IPS-15b (cell line): Measurements from ENCODE around the gene UGGT2.
"Not testable (repeated sequence)": the region's sequence is repeated elsewhere in the genome, so short reads cannot be mapped to it uniquely, and the experiment has no call there.

Experiments
- H3K27me3 ChIP-seq: one replicate; pipeline ENCODE4 v1.6.1; 2013; ENCODE audit warnings: low read length; ENCODE audit not compliant: control insufficient read depth, insufficient read depth
- H3K36me3 ChIP-seq: one replicate; pipeline ENCODE4 v1.6.1; 2013; ENCODE audit warnings: low read length; ENCODE audit not compliant: control insufficient read depth, insufficient read depth
- H3K4me1 ChIP-seq: one replicate; pipeline ENCODE4 v1.6.1; 2013; ENCODE audit warnings: mild to moderate bottlenecking, low read length; ENCODE audit not compliant: control insufficient read depth, insufficient read depth
- H3K4me3 ChIP-seq: one replicate; pipeline ENCODE4 v1.5.1; 2013; ENCODE audit warnings: low read depth, low read length
- H3K9ac ChIP-seq: one replicate; pipeline ENCODE4 v1.6.1; 2013; ENCODE audit warnings: low read depth, mild to moderate bottlenecking, low read length
- H3K9me3 ChIP-seq: one replicate; pipeline ENCODE4 v1.6.1; 2013; ENCODE audit warnings: mild to moderate bottlenecking, low read length; ENCODE audit not compliant: control insufficient read depth, insufficient read depth

Gene UGGT2

GRCh38 chr13:95955255-95955654 is 97.9 kb downstream of the UGGT2 start:
- H3K9me3 ChIP-seq, result no peaks in the 10 kb centered on the region
- H3K4me3 ChIP-seq, result no peak overlapping the region
- no peaks in the 10 kb centered on the region for H3K27me3 ChIP-seq
- no peak overlapping the region for H3K9ac ChIP-seq
- no peaks in the 10 kb centered on the region for H3K36me3 ChIP-seq
- peaks cover 8% of the 10 kb centered on the region for H3K4me1 ChIP-seq

- H3K4me1 ChIP-seq, result peaks cover 8% of the 10 kb centered on the region
- no peak overlapping the region for H3K9ac ChIP-seq
- no peak overlapping the region for H3K4me3 ChIP-seq
- no peaks in the 10 kb centered on the region for H3K9me3 ChIP-seq
- H3K36me3 ChIP-seq, result no peaks in the 10 kb centered on the region
- H3K27me3 ChIP-seq, result no peaks in the 10 kb centered on the region
These were observed 98.9 kb downstream of the UGGT2 start for GRCh38 chr13:95954266-95954665.

GRCh38 chr13:95950103-95950502 is 103.1 kb downstream of the UGGT2 start:
- H3K9ac ChIP-seq, result no peak overlapping the region
- H3K4me1 ChIP-seq, result peaks cover 6% of the 10 kb centered on the region
- no peak overlapping the region for H3K4me3 ChIP-seq
- no peaks in the 10 kb centered on the region for H3K36me3 ChIP-seq
- no peaks in the 10 kb centered on the region for H3K27me3 ChIP-seq
- H3K9me3 ChIP-seq, result no peaks in the 10 kb centered on the region

GRCh38 chr13:95948656-95949055 is 104.5 kb downstream of the UGGT2 start:
- Histone ChIP-seq H3K27me3 (no peaks in the 10 kb centered on the region), H3K9ac (no peak overlapping the region), H3K9me3 (no peaks in the 10 kb centered on the region)

GRCh38 chr13:95937714-95938320 is 115.4 kb downstream of the UGGT2 start:
- H3K36me3 ChIP-seq, result no peaks in the 10 kb centered on the region

More at GRCh38 chr13:95948656-95949055, 104.5 kb downstream of the UGGT2 start:
- Histone ChIP-seq H3K4me1 (no peaks in the 10 kb centered on the region), H3K4me3 (no peak overlapping the region), H3K36me3 (no peaks in the 10 kb centered on the region)

DNA sequence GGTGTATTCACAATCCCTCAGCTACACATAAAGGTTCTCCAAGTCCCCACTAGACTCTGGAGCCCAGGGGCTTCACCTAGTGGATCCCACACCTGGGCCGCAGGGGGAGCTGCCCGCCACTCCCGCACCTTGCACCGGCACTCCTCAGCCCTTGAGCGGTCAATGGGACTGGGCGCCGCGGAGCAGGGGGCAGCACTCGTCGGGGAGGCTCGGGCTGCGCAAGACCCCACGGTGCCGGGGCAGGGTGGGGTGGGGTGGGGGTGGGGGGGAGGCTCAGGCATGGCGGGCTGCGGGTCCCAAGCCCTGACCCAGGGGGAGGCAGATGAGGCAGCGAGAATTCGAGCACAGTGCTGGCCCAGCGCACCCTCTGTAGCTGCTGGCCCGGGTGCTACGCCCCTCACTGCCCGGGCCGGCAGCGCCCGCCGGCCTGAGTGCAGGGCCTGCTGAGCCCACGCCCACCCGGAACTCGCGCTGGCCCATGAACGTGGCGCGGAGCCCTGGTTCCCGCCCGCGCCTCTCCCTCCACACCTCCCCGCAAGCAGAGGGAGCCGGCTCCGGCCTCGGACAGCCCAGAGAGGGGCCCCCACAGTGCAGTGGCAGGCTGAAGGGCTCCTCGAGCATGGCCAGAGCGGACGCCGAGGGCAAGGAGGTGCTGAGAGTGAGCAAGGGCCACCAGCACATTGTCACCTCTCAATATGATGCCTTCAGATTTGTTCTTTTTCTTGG is 121.7 kb downstream of the UGGT2 start:
- Histone ChIP-seq H3K4me3 (no peak overlapping the region), H3K9ac (no peak overlapping the region), H3K27me3 (no peaks in the 10 kb centered on the region), H3K36me3 (peaks cover 4% of the 10 kb centered on the region), H3K9me3 (peaks cover 15% of the 10 kb centered on the region), H3K4me1 (no peaks in the 10 kb centered on the region)

More at GRCh38 chr13:95937714-95938320, 115.4 kb downstream of the UGGT2 start:
- H3K4me3 ChIP-seq, result no peak overlapping the region
- H3K27me3 ChIP-seq, result no peaks in the 10 kb centered on the region
- no peaks in the 10 kb centered on the region for H3K9me3 ChIP-seq
- H3K9ac ChIP-seq, result no peak overlapping the region
- H3K4me1 ChIP-seq, result no peaks in the 10 kb centered on the region

DNA sequence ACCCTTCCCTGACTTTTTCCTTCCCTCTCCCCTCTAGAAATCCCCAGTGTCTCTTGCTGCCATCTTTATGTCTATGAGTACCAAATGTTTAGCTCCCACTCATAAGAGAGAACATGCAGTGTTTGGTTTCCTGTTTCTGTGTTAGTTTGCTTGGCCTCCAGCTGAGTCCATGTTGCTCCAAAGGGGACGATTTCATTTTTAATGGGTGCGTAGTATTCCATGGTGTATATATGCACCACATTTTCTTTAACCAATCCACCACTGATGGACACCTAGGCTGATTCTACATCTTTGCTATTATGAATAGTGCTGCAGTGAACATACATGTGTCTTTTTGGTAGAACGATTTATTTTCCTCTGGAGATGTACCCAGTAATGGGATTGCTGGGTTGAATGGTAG is 123.8 kb downstream of the UGGT2 start:
- H3K9ac ChIP-seq, result no peak overlapping the region
- peaks cover 4% of the 10 kb centered on the region for H3K36me3 ChIP-seq
- H3K27me3 ChIP-seq, result no peaks in the 10 kb centered on the region
- peaks cover 15% of the 10 kb centered on the region for H3K9me3 ChIP-seq
- H3K4me1 ChIP-seq, result no peaks in the 10 kb centered on the region
- no peak overlapping the region for H3K4me3 ChIP-seq

- H3K27me3 ChIP-seq, H3K4me1 ChIP-seq: not testable (repeated sequence)
These were observed 124.8 kb downstream of the UGGT2 start for GRCh38 chr13:95928367-95928906.

DNA sequence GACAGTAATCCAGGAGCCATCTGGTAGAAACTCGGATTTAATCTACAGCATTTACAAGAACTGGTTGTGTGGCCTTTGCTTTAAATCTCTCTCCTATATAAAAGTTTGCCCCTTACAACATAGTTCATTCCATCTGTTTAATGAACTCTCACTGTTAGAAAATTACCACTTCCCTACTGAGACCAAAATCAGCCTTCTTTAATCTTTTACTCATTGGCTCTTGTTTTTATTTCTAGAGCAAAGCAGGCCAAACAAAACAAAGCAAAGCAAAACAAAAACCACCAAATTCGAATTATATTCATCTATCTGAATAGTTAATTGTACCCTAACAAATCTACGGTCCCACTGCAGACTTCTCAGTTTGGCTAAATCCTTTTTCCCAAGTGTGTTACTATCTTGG is 127.0 kb downstream of the UGGT2 start:
- Histone ChIP-seq H3K4me3 (no peak overlapping the region), H3K36me3 (peaks cover 4% of the 10 kb centered on the region), H3K27me3 (no peaks in the 10 kb centered on the region), H3K9ac (no peak overlapping the region), H3K9me3 (peaks cover 15% of the 10 kb centered on the region), H3K4me1 (no peaks in the 10 kb centered on the region)

More at GRCh38 chr13:95928367-95928906, 124.8 kb downstream of the UGGT2 start:
- not testable (repeated sequence) for H3K9ac ChIP-seq, H3K36me3 ChIP-seq, H3K4me3 ChIP-seq
- peaks cover 15% of the 10 kb centered on the region for H3K9me3 ChIP-seq

GRCh38 chr13:95924389-95924994 is 128.7 kb downstream of the UGGT2 start:
- H3K36me3 ChIP-seq, result no peaks in the 10 kb centered on the region
- peaks cover 3% of the 10 kb centered on the region for H3K9me3 ChIP-seq
- no peaks in the 10 kb centered on the region for H3K27me3 ChIP-seq
- H3K4me3 ChIP-seq, result no peak overlapping the region
- H3K9ac ChIP-seq, result no peak overlapping the region
- H3K4me1 ChIP-seq, result no peaks in the 10 kb centered on the region

DNA sequence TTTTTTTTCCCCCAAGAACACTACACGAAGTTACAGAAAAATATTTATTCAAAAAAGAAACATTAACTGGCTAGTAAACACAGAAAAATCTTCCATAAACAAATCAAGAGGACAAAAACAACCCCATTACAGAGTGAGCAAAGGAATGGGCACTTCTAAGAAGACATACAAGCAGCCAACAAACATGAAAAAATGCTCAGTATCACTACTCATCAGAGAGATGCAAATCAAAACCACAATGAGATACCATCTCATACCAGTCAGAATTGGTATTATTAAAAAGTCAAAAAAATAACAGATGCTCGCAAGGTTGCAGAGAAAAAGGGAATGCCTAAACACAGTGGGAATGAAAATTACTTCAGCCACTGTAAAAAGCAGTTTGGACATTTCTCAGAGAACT is 131.7 kb downstream of the UGGT2 start:
- Histone ChIP-seq H3K9ac (no peak overlapping the region), H3K9me3 (no peaks in the 10 kb centered on the region), H3K27me3 (no peaks in the 10 kb centered on the region), H3K4me3 (no peak overlapping the region), H3K36me3 (no peaks in the 10 kb centered on the region), H3K4me1 (no peaks in the 10 kb centered on the region)

GRCh38 chr13:95920485-95920884 is 132.7 kb downstream of the UGGT2 start:
- H3K9ac ChIP-seq, result no peak overlapping the region
- H3K27me3 ChIP-seq, result no peaks in the 10 kb centered on the region
- no peaks in the 10 kb centered on the region for H3K36me3 ChIP-seq
- H3K4me1 ChIP-seq, result no peaks in the 10 kb centered on the region
- H3K9me3 ChIP-seq, result no peaks in the 10 kb centered on the region
- H3K4me3 ChIP-seq, result no peak overlapping the region
